Endodermal cell (in vitro differentiated cells): ENCODE results near the gene CBLC. TPM values are rescaled to one million over a fixed set of nuclear protein-coding genes. Genes with fewer than 3 reads are reported as not detected.
A peak's percentile ranks its signal among the peaks of the same experiment; 100 is the strongest.
"Not testable (repeated sequence)": the region's sequence is repeated elsewhere in the genome, so short reads cannot be mapped to it uniquely, and the experiment has no call there.

Experiments
- DNase-seq: peaks from one replicate; pipeline ENCODE4 v3.0.0-alpha.2; 2017
- H3K27ac ChIP-seq: 2 replicates; pipeline ENCODE4 v1.5.1; 2013; ENCODE audit warnings: mild to moderate bottlenecking, low read depth, low read length, moderate library complexity
- H3K27me3 ChIP-seq: 2 replicates; pipeline ENCODE4 v1.6.1; 2013; ENCODE audit warnings: mild to moderate bottlenecking, low read length, moderate library complexity; ENCODE audit not compliant: insufficient read depth, control insufficient read depth, poor library complexity, severe bottlenecking
- H3K36me3 ChIP-seq: 2 replicates; pipeline ENCODE4 v1.7.0; 2013; ENCODE audit warnings: mild to moderate bottlenecking, low read length, moderate library complexity; ENCODE audit not compliant: control insufficient read depth, insufficient read depth
- H3K4me1 ChIP-seq: one replicate; pipeline ENCODE4 v1.7.0; 2013; ENCODE audit warnings: low read length; ENCODE audit not compliant: control insufficient read depth, insufficient read depth
- H3K4me3 ChIP-seq: 2 replicates; pipeline ENCODE4 v1.5.1; 2013; ENCODE audit warnings: mild to moderate bottlenecking, low read length, moderate library complexity
- H3K9ac ChIP-seq: 2 replicates; pipeline ENCODE4 v1.6.1; 2013; ENCODE audit warnings: mild to moderate bottlenecking, low read length, moderate library complexity; ENCODE audit not compliant: poor library complexity, severe bottlenecking; ENCODE audit errors: extremely low read depth
- H3K9me3 ChIP-seq: 2 replicates; pipeline ENCODE4 v1.6.1; 2013; ENCODE audit warnings: mild to moderate bottlenecking, low read length, moderate library complexity; ENCODE audit not compliant: control insufficient read depth
- H3K27ac Mint-ChIP-seq: 2 replicates; pipeline ENCODE4 v1.8.0; 2020; ENCODE audit warnings: mixed read lengths
- H3K27me3 Mint-ChIP-seq: 2 replicates; pipeline ENCODE4 v1.8.0; 2021; ENCODE audit warnings: mild to moderate bottlenecking, mixed read lengths; ENCODE audit not compliant: insufficient read depth
- H3K36me3 Mint-ChIP-seq: 2 replicates; pipeline ENCODE4 v1.8.0; 2020; ENCODE audit warnings: low read depth, mixed read lengths
- H3K4me1 Mint-ChIP-seq: 2 replicates; pipeline ENCODE4 v1.8.0; 2020; ENCODE audit warnings: mixed read lengths
- H3K4me3 Mint-ChIP-seq: 2 replicates; pipeline ENCODE4 v1.8.0; 2020; ENCODE audit warnings: mild to moderate bottlenecking, moderate library complexity, mixed read lengths
- H3K9me3 Mint-ChIP-seq: 2 replicates; pipeline ENCODE4 v1.8.0; 2020; ENCODE audit warnings: mild to moderate bottlenecking, mixed read lengths
- WGBS, 2 experiments: methylation state at CpG; one replicate each; pipeline versions ENCODE4 v1.1.5 to v1.1.7; 2013; ENCODE audit warnings: missing lambda C conversion rate in 2 of 2, mixed read lengths in 1 of 2; ENCODE audit not compliant: insufficient coverage in 1 of 2, insufficient read length in 1 of 2; 5-methylcytosine and 5-hydroxymethylcytosine counted together
- total RNA-seq, 2 donors: library from RNA; stranded (reverse); fragmentation: NEBNext Ultra II Directional in 1 of 2; extraction: Animal tissue kit (Norgen Biotek cat#: 25700) in 1 of 2; gene quantifications; 2 replicates in 1 of 2; 3 replicates in 1 of 2; pipeline ENCODE4 v1.2.1, GENCODE V29; 2021
- TF ChIP-seq, protein P1 (sequence below): fragments of 200-600 bp; sonication (generic); conservative IDR thresholded peaks from 2 replicates; pipeline ENCODE4 v1.5.0; 2021; ENCODE audit warnings: antibody characterized with exemption, mild to moderate bottlenecking

The CBLC gene
- total RNA-seq, 2 donors from 2014 or later, result 6.6 to 15.5 TPM

DNA sequence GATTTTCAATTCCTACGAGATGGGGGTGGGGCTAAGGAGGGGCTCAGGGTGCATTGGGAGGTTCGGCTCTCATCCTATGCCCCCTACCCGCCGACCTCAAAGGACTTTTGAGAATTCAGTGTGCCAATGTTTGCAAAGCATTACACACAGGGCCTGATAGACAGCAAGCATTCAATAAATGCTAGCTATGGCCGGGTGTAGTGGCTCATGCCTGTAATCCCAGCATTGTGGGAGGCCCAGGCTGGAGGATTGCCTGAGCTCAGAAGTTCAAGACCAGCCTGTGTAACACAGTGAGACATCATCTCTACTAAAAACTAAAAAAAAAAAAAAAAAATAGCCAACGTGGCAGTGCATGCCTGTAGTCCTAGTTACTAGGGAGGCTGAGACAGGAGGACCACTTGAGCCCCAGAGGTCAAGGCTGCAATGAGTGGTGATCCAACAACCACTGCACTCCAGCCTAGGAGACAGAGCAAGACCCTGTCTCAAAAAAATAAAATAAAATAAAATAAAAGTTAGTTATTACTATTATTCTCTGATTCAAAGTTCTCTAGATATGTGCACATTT, 1.9 kb upstream of the CBLC start:
- Histone ChIP-seq H3K27me3 (no peaks in the 10 kb centered on the region), H3K27ac (no peak overlapping the region), H3K9me3 (no peaks in the 10 kb centered on the region), H3K36me3 (no peaks in the 10 kb centered on the region), H3K4me1 (no peaks in the 10 kb centered on the region), H3K4me3 (no peak overlapping the region), H3K9ac (no peak overlapping the region)
- peaks cover 25% of the 10 kb centered on the region for H3K27me3 Mint-ChIP-seq
- H3K9me3 Mint-ChIP-seq, result no peaks in the 10 kb centered on the region
- DNase-seq, result no peak
- H3K4me1 Mint-ChIP-seq, result peaks cover 2% of the 10 kb centered on the region
- H3K4me3 Mint-ChIP-seq, result no peak overlapping the region
- TF ChIP-seq, protein P1, sequence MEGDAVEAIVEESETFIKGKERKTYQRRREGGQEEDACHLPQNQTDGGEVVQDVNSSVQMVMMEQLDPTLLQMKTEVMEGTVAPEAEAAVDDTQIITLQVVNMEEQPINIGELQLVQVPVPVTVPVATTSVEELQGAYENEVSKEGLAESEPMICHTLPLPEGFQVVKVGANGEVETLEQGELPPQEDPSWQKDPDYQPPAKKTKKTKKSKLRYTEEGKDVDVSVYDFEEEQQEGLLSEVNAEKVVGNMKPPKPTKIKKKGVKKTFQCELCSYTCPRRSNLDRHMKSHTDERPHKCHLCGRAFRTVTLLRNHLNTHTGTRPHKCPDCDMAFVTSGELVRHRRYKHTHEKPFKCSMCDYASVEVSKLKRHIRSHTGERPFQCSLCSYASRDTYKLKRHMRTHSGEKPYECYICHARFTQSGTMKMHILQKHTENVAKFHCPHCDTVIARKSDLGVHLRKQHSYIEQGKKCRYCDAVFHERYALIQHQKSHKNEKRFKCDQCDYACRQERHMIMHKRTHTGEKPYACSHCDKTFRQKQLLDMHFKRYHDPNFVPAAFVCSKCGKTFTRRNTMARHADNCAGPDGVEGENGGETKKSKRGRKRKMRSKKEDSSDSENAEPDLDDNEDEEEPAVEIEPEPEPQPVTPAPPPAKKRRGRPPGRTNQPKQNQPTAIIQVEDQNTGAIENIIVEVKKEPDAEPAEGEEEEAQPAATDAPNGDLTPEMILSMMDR, result no peak
- 92 to 98% methylated on average over 5 to 6 of the region's 6 CpGs for WGBS, 2 experiments
- no peak overlapping the region for H3K27ac Mint-ChIP-seq
- no peaks in the 10 kb centered on the region for H3K36me3 Mint-ChIP-seq

DNA sequence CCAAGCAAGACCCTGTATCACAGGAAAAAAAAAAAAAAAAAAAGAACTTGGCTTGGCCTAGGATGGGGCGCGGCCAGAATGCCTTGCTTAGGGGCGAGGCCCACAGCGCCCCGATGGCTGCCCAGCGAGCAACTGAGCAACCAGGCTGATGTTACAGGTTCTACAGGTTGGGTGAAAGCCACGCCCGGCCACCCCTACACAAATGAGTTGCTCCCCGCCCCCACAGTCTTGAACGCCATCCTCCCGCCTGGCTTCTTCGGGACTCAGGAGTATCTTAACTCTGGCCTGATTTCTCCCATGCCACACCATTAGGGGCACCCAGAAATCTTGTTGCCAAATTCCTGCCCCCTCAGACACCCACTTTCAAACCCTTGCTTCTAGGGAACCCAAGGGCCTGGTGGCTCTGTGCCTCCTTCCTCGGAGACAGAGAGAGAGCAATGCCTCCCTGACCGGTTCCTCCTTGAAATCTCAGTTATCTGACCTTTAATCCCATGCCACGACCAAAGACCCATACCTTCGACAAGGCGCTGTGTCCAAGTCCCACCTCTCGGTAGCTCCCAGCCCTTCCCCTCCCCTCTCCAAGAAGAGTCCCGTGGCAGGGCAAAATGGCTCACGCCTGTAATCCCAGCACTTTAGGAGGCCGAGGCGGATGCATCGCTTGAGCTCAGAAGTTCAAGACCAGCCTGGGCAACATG, 1.1 kb upstream of the CBLC start:
- DNase-seq, result no peak

DNA sequence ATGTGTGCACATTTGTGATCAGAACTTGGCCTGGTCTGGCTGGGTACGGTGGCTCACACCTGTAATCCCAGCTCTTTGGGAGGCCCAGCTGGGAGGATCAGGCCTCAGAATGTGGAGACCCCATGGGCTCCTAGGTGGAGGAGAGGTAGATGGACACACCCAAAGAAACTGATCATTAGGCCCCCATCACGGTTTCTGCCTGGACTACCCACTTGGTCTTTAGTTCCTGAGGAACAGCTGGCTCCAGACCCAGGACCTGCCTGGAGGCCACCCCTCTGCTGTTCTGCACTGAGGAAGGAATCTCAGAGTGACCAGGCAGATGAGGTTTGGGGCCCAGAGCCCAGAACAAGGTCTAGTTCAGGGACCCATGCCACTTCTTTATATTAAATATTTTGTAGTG, 1.5 kb downstream of the CBLC start:
- Histone ChIP-seq H3K4me3 (no peak overlapping the region), H3K27me3 (no peaks in the 10 kb centered on the region), H3K36me3 (no peaks in the 10 kb centered on the region), H3K4me1 (no peaks in the 10 kb centered on the region), H3K9me3 (no peaks in the 10 kb centered on the region), H3K9ac (no peak overlapping the region), H3K27ac (no peak overlapping the region)
- Mint-ChIP-seq H3K27me3 (peaks cover 6% of the 10 kb centered on the region), H3K27ac (no peak overlapping the region), H3K36me3 (no peaks in the 10 kb centered on the region), H3K4me3 (peak overlapping the region; percentile 23), H3K4me1 (peaks cover under 1% of the 10 kb centered on the region), H3K9me3 (no peaks in the 10 kb centered on the region)
- DNase-seq, result no peak
- WGBS, 2 experiments, result 90 to 100% methylated on average over 1 to 2 of the region's 2 CpGs
- TF ChIP-seq, protein P1, result no peak

More for the DNA sequence above, 1.1 kb upstream of the CBLC start:
- Mint-ChIP-seq H3K36me3 (no peaks in the 10 kb centered on the region), H3K27ac (no peak overlapping the region), H3K4me3 (no peak overlapping the region), H3K9me3 (no peaks in the 10 kb centered on the region), H3K4me1 (no peaks in the 10 kb centered on the region), H3K27me3 (peaks cover 24% of the 10 kb centered on the region)
- no peaks in the 10 kb centered on the region for H3K36me3 ChIP-seq
- no peak overlapping the region for H3K27ac ChIP-seq
- no peak overlapping the region for H3K9ac ChIP-seq
- no peaks in the 10 kb centered on the region for H3K27me3 ChIP-seq
- WGBS, 2 experiments, result 90 to 93% methylated on average over 9 to 23 of the region's 23 CpGs
- no peak overlapping the region for H3K4me3 ChIP-seq
- TF ChIP-seq, protein P1, result no peak
- H3K4me1 ChIP-seq, result no peaks in the 10 kb centered on the region
- H3K9me3 ChIP-seq, result no peaks in the 10 kb centered on the region

DNA sequence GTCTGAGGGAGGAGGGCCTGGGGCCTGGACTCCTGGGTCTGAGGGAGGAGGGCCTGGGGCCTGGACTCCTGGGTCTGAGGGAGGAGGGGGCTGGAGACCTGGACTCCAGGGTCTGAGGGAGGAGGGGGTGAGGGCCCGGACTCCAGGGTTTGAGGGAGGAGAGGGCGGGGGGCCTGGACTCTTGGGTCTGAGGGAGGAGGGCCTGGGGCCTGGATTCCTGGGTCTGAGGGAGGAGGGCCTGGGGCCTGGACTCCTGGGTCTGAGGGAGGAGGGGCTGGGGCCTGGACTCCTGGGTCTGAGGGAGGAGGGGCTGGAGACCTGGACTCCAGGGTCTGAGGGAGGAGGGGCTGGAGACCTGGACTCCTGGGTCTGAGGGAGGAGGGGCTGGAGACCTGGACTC, 4.0 kb downstream of the CBLC start:
- 96% methylated on average over 2 of the region's 2 CpGs; no CpG with 5 or more reads in 1 of the 2 experiments for WGBS, 2 experiments
- H3K4me1 Mint-ChIP-seq, H3K27ac Mint-ChIP-seq: not testable (repeated sequence)

More for the DNA sequence above, 4.0 kb downstream of the CBLC start:
- not testable (repeated sequence) for H3K9me3 Mint-ChIP-seq, H3K36me3 Mint-ChIP-seq, H3K36me3 ChIP-seq, H3K9ac ChIP-seq, H3K4me3 Mint-ChIP-seq, H3K27me3 ChIP-seq, DNase-seq, H3K27ac ChIP-seq, H3K4me3 ChIP-seq, H3K27me3 Mint-ChIP-seq, H3K9me3 ChIP-seq, H3K4me1 ChIP-seq
